T-helper 2 cell treated with Interferon-gamma antibody and Interleukin-4, amounts not matched to agents 100 ng/mL and 5 ng/mL, for 36 hours (primary cell): ENCODE data around the gene RCC1. TPM values are rescaled to one million over a fixed set of nuclear protein-coding genes. Genes with fewer than 3 reads are reported as not detected.
"Not testable (repeated sequence)": the region's sequence is repeated elsewhere in the genome, so short reads cannot be mapped to it uniquely, and the experiment has no call there.

Source experiments
- intact Hi-C: fragments of 100-400 bp; cut with micrococcal nuclease; formaldehyde crosslinking; loops from one replicate; pipeline ENCODE4 v1.15.1; 2023
- total RNA-seq: library from RNA; stranded (reverse); gene quantifications from 2 replicates; pipeline ENCODE4 v1.2.3, GENCODE V29; 2022

The RCC1 gene
- total RNA-seq, 1 donor from 2014 or later = 79.6 TPM

- intact Hi-C loops = no loop called here
Observed at GRCh38 chr1:28540651-28541050, 34.8 kb downstream of the RCC1 start.

GRCh38 chr1:28541414-28542015 lies 35.7 kb downstream of the RCC1 start:
- intact Hi-C loops = not testable (repeated sequence)

- intact Hi-C loops = no loop called here
Observed at GRCh38 chr1:28545246-28545628, 39.4 kb downstream of the RCC1 start.

GRCh38 chr1:28548318-28548717 lies 42.5 kb downstream of the RCC1 start:
- intact Hi-C loops = no loop called here

- intact Hi-C loops = loop anchor here (5.0 kb wide), 1 partner anchor 116 kb away; the partner anchor contains the start of gene GMEB1
Observed at GRCh38 chr1:28551381-28551780, 45.5 kb downstream of the RCC1 start.

- intact Hi-C loops = loop anchor here (1.0 to 5.0 kb wide), 5 partner anchors 28 to 114 kb away; partner anchors contain the start of genes GMEB1 and RNU11
Observed at GRCh38 chr1:28552758-28553663, 47.2 kb downstream of the RCC1 start, which contains the start of gene TRNAU1AP. TRNAU1AP (plus strand) TSS chr1:28553085; CDS start chr1:28553111, 26 bp downstream.

- intact Hi-C loops = no loop called here
Observed at GRCh38 chr1:28560886-28561285, 55.0 kb downstream of the RCC1 start.

- intact Hi-C loops = no loop called here
Observed at GRCh38 chr1:28564310-28564709, 58.5 kb downstream of the RCC1 start.

GRCh38 chr1:28565040-28565439 lies 59.2 kb downstream of the RCC1 start:
- intact Hi-C loops = no loop called here

GRCh38 chr1:28565726-28566125 lies 59.9 kb downstream of the RCC1 start:
- intact Hi-C loops = no loop called here

- intact Hi-C loops = no loop called here
Observed at GRCh38 chr1:28566931-28567330, 61.1 kb downstream of the RCC1 start.

- intact Hi-C loops = no loop called here
Observed at GRCh38 chr1:28571911-28572310, 66.1 kb downstream of the RCC1 start.

GRCh38 chr1:28572891-28573290 lies 67.0 kb downstream of the RCC1 start:
- intact Hi-C loops = not testable (repeated sequence)

- intact Hi-C loops = no loop called here
Observed at GRCh38 chr1:28573564-28573963, 67.7 kb downstream of the RCC1 start.

- intact Hi-C loops = no loop called here
Observed at GRCh38 chr1:28577052-28577678, 71.3 kb downstream of the RCC1 start.

- intact Hi-C loops = no loop called here
Observed at GRCh38 chr1:28577738-28578536, 72.1 kb downstream of the RCC1 start.

GRCh38 chr1:28578696-28579218 lies 72.9 kb downstream of the RCC1 start:
- intact Hi-C loops = no loop called here

GRCh38 chr1:28579401-28579800 lies 73.6 kb downstream of the RCC1 start:
- intact Hi-C loops = no loop called here

GRCh38 chr1:28580722-28581530 lies 75.1 kb downstream of the RCC1 start:
- intact Hi-C loops = loop anchor here (1.0 to 5.0 kb wide), 8 partner anchors 29 to 601 kb away; partner anchors contain the start of genes GMEB1, MED18, RCC1 and SRSF4
